Loucy (cell line): ENCODE data around the gene ARID3B.

Experiments
- H2AFZ ChIP-seq: fragments of 200-600 bp; sonication (generic); 2 replicates; pipeline ENCODE4 v1.6.0; 2016; ENCODE audit warnings: antibody characterized with exemption, mild to moderate bottlenecking, low read length, moderate library complexity
- H3F3A ChIP-seq: fragments of 200-600 bp; 2 replicates; pipeline ENCODE4 v1.6.0; 2016; ENCODE audit warnings: antibody characterized with exemption, low read depth, mild to moderate bottlenecking
- H3K27me3 ChIP-seq: fragments of 200-600 bp; sonication (generic); 2 replicates; pipeline ENCODE4 v1.6.1; 2014; ENCODE audit warnings: low read length, mild to moderate bottlenecking; ENCODE audit not compliant: insufficient read depth, poor library complexity, severe bottlenecking
- H3K36me3 ChIP-seq: fragments of 200-600 bp; sonication (generic); 2 replicates; pipeline ENCODE4 v1.6.1; 2016; ENCODE audit warnings: low read length; ENCODE audit not compliant: insufficient read depth
- H3K4me1 ChIP-seq: fragments of 200-600 bp; sonication (generic); 2 replicates; pipeline ENCODE4 v1.5.1; 2014; ENCODE audit warnings: low read length, mild to moderate bottlenecking; ENCODE audit not compliant: insufficient read depth, poor library complexity, severe bottlenecking
- H3K4me2 ChIP-seq: fragments of 200-600 bp; sonication (generic); 2 replicates; pipeline ENCODE4 v1.6.0; 2014; ENCODE audit warnings: antibody characterized with exemption, low read length, low read depth, mild to moderate bottlenecking; ENCODE audit not compliant: poor library complexity, severe bottlenecking
- H3K4me3 ChIP-seq: fragments of 200-600 bp; sonication (generic); 2 replicates; pipeline ENCODE4 v1.5.1; 2014; ENCODE audit warnings: low read length, mild to moderate bottlenecking, mixed read lengths; ENCODE audit not compliant: poor library complexity, severe bottlenecking
- H3K79me2 ChIP-seq: fragments of 200-600 bp; sonication (generic); 2 replicates; pipeline ENCODE4 v1.6.1; 2014; ENCODE audit warnings: low read length; ENCODE audit not compliant: insufficient read depth
- H3K9ac ChIP-seq: fragments of 200-600 bp; sonication (generic); 2 replicates; pipeline ENCODE4 v1.6.0; 2014; ENCODE audit warnings: mild to moderate bottlenecking, low read depth, low read length, moderate library complexity; ENCODE audit not compliant: poor library complexity, severe bottlenecking
- H3K9me2 ChIP-seq: fragments of 200-600 bp; sonication (generic); replicated peaks from 2 replicates; pipeline ENCODE4 v1.6.1; 2016; ENCODE audit warnings: low read depth, low read length, mixed read lengths
- H3K9me3 ChIP-seq: fragments of 200-600 bp; sonication (generic); 2 replicates; pipeline ENCODE4 v1.6.1; 2014; ENCODE audit warnings: mild to moderate bottlenecking, antibody characterized with exemption, low read length, low read depth; ENCODE audit not compliant: insufficient read depth
- H4K20me1 ChIP-seq: fragments of 200-600 bp; sonication (generic); 2 replicates; pipeline ENCODE4 v1.6.0; 2014; ENCODE audit warnings: antibody characterized with exemption, low read length, mild to moderate bottlenecking; ENCODE audit not compliant: insufficient read depth, poor library complexity, severe bottlenecking
- EZH2phosphoT487 ChIP-seq: fragments of 200-600 bp; IDR thresholded peaks from 2 replicates; pipeline ENCODE4 v1.6.1; 2018; ENCODE audit warnings: antibody characterized with exemption, mild to moderate bottlenecking, moderate library complexity, borderline replicate concordance
- TF ChIP-seq, protein P1 (sequence below): fragments of 200-600 bp; sonication (generic); conservative IDR thresholded peaks from 2 replicates; pipeline ENCODE4 v1.5.1; 2014; ENCODE audit warnings: mild to moderate bottlenecking, antibody characterized with exemption, low read length

ARID3B gene

GRCh38 chr15:74608786-74609185 lies 67.8 kb downstream of the ARID3B start:
- H3K4me3 ChIP-seq = no peak overlapping the region
- no peaks in the 10 kb centered on the region for H3K27me3 ChIP-seq
- no peaks in the 10 kb centered on the region for H3K36me3 ChIP-seq
- no peaks in the 10 kb centered on the region for H3K9me2 ChIP-seq
- no peaks in the 10 kb centered on the region for H3K79me2 ChIP-seq
- H3F3A ChIP-seq = no peaks in the 10 kb centered on the region
- no peak overlapping the region for H3K4me2 ChIP-seq
- no peak overlapping the region for H2AFZ ChIP-seq
- no peaks in the 10 kb centered on the region for H4K20me1 ChIP-seq
- H3K9ac ChIP-seq = no peak overlapping the region
- H3K9me3 ChIP-seq = no peaks in the 10 kb centered on the region
- TF ChIP-seq EZH2phosphoT487 = no peak
- TF ChIP-seq, protein P1, sequence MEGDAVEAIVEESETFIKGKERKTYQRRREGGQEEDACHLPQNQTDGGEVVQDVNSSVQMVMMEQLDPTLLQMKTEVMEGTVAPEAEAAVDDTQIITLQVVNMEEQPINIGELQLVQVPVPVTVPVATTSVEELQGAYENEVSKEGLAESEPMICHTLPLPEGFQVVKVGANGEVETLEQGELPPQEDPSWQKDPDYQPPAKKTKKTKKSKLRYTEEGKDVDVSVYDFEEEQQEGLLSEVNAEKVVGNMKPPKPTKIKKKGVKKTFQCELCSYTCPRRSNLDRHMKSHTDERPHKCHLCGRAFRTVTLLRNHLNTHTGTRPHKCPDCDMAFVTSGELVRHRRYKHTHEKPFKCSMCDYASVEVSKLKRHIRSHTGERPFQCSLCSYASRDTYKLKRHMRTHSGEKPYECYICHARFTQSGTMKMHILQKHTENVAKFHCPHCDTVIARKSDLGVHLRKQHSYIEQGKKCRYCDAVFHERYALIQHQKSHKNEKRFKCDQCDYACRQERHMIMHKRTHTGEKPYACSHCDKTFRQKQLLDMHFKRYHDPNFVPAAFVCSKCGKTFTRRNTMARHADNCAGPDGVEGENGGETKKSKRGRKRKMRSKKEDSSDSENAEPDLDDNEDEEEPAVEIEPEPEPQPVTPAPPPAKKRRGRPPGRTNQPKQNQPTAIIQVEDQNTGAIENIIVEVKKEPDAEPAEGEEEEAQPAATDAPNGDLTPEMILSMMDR = no peak
- H3K4me1 ChIP-seq = peaks cover 3% of the 10 kb centered on the region

DNA sequence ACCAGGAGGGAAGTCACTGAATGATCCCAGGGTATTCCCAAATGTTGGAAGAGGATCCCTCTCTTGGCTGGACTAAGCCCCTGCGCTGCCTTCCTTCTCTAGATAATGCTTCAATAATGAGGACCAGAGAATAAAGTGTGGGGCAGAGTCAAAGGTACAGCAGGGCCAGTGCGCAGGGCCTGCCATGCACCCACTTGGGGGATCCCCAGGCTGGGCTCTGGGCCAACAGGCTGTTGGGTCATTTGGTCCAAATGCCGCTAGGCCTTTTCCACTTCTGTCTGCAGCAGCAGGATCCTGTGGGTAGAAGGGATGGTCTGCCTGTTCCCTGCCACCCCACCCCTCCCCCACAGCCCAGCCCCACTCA lies 68.9 kb downstream of the ARID3B start:
- Histone ChIP-seq H2AFZ (no peak overlapping the region), H3F3A (no peaks in the 10 kb centered on the region), H3K9me2 (no peaks in the 10 kb centered on the region), H3K79me2 (no peaks in the 10 kb centered on the region), H3K4me1 (peaks cover 7% of the 10 kb centered on the region), H3K4me2 (no peak overlapping the region), H3K9me3 (no peaks in the 10 kb centered on the region), H3K36me3 (no peaks in the 10 kb centered on the region), H3K27me3 (no peaks in the 10 kb centered on the region), H3K4me3 (no peak overlapping the region), H4K20me1 (no peaks in the 10 kb centered on the region), H3K9ac (no peak overlapping the region)
- TF ChIP-seq, protein P1 = no peak

DNA sequence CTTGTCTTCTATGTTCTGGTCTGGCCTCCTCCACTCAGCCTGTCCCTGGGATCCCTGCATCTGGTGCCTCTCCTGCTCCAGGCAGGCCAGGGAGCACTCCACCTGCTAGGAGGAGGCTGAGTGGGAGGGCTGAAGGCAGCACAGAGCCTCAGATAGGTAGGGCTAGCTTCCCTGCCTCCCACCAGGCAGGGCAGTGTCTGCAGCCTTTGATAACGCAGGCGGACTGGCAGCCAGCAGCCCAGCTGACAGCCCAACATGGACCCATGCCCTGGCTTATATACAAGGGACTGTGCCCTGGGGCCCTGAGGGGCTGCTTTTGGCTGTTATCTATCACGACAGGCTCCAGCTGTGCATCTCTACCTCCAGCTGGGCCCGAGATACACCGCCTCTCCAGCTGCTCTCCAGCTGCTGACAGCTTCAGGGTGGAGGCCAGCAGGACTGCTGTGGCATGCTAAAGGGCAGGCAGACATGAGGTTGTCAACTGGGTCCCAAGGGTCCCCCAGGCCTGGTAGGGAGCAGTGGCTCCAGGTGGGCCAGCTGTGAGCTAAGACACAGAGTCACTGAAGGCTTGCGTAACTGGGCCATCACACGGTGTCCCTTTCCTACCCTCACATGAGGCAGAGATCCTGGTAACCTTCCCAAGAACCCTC lies 69.4 kb downstream of the ARID3B start:
- H3K79me2 ChIP-seq = no peaks in the 10 kb centered on the region
- no peak overlapping the region for H2AFZ ChIP-seq
- H3K36me3 ChIP-seq = no peaks in the 10 kb centered on the region
- no peak overlapping the region for H3K4me3 ChIP-seq
- H3F3A ChIP-seq = no peaks in the 10 kb centered on the region
- TF ChIP-seq EZH2phosphoT487 = no peak
- TF ChIP-seq, protein P1 = no peak
- no peaks in the 10 kb centered on the region for H3K9me2 ChIP-seq
- H3K9me3 ChIP-seq = no peaks in the 10 kb centered on the region
- no peaks in the 10 kb centered on the region for H3K27me3 ChIP-seq
- H3K4me1 ChIP-seq = peaks cover 7% of the 10 kb centered on the region
- no peak overlapping the region for H3K9ac ChIP-seq
- H3K4me2 ChIP-seq = no peak overlapping the region
- no peaks in the 10 kb centered on the region for H4K20me1 ChIP-seq
